Adrenal gland (tissue), 12 donors: ENCODE measurements around the gene ADAMTS17. TPM values are rescaled to one million over a fixed set of nuclear protein-coding genes. Genes with fewer than 3 reads are reported as not detected.

ENCODE experiments used
- DNase-seq, 7 donors: peaks; one replicate each; pipeline ENCODE4 v3.0.0-alpha.2; 2019 to 2020
- H3K27ac ChIP-seq, 5 donors: fragments of 200-600 bp; sonication (generic) in 4 of 5; 1 replicate in 3 of 5; 2 replicates in 2 of 5; pipeline versions ENCODE4 v1.5.1 to v1.8.0; 2016 to 2020; ENCODE audit warnings: mild to moderate bottlenecking in 1 of 5
- H3K27me3 ChIP-seq: fragments of 200-600 bp; 2 replicates; pipeline ENCODE4 v1.8.0; 2021
- H3K36me3 ChIP-seq, 2 donors: fragments of 200-600 bp; replicated peaks in 1 of 2; 1 replicate in 1 of 2; 2 replicates in 1 of 2; pipeline versions ENCODE4 v1.5.1 to v1.8.0; 2018 to 2022
- H3K4me1 ChIP-seq, 2 donors: fragments of 200-600 bp; replicated peaks in 1 of 2; 1 replicate in 1 of 2; 2 replicates in 1 of 2; pipeline versions ENCODE4 v1.5.1 to v1.8.0; 2018 to 2021
- H3K4me3 ChIP-seq, 4 donors: fragments of 200-600 bp; sonication (generic) in 3 of 4; one replicate each; pipeline ENCODE4 v1.5.1; 2016 to 2018
- H3K9me3 ChIP-seq, 3 donors: fragments of 200-600 bp; sonication (generic) in 1 of 3; replicated peaks in 1 of 3; 1 replicate in 2 of 3; 2 replicates in 1 of 3; pipeline versions ENCODE4 v1.5.1 to v1.8.0; 2016 to 2021
- CTCF ChIP-seq, 6 experiments: fragments of 450-650 bp in 4 of 6; fragments of 200-600 bp in 2 of 6; sonication (generic) in 1 of 6; IDR thresholded peaks; 1 replicate in 5 of 6; 2 replicates in 1 of 6; pipeline versions ENCODE4 v1.5.1 to v1.8.0; 2016 to 2021; ENCODE audit warnings: antibody characterized with exemption in 6 of 6, mild to moderate bottlenecking in 2 of 6, moderate library complexity in 1 of 6
- POLR2A ChIP-seq, 2 donors: fragments of 450-650 bp; IDR thresholded peaks; one replicate each; pipeline ENCODE4 v1.6.1; 2017; ENCODE audit warnings: antibody characterized with exemption in 2 of 2, mild to moderate bottlenecking in 2 of 2, moderate library complexity in 1 of 2
- WGBS, 4 donors: extraction: QIAGEN DNeasy Blood & Tissue Kit in 2 of 4; methylation state at CpG; one replicate each; pipeline versions ENCODE4 v1.1.5 to v1.1.7; 2013 to 2017; 5-methylcytosine and 5-hydroxymethylcytosine counted together
- intact Hi-C, 2 donors: fragments of 100-400 bp; cut with DNase I; formaldehyde crosslinking; loops; one replicate each; pipeline versions ENCODE4 v1.14.1 to v1.15.0; 2022 to 2023
- polyA plus RNA-seq, 3 donors: library from polyadenylated mRNA; stranded (reverse); fragments of 200-250 nt in 2 of 3; fragments of 350-450 nt in 1 of 3; fragmentation: Illumina TruSeq in 1 of 3; extraction: RNeasy Lipid Tissue Mini Kit (QIAGEN cat#74804) in 1 of 3; gene quantifications; one replicate each; pipeline ENCODE4 v1.2.3, GENCODE V29; 2013 to 2014
- total RNA-seq, 9 donors: library from RNA; depleted of rRNA in 4 of 9; stranded (reverse); fragments of >200 nt in 4 of 9; fragments of 120-200 nt in 1 of 9; fragmentation: NEBNext Ultra II Directional in 1 of 9; extraction: Animal tissue kit (Norgen Biotek cat#: 25700) in 1 of 9; gene quantifications; one replicate each; pipeline versions ENCODE4 v1.1.0 to v1.2.4, GENCODE V29; 2013 to 2023
- donor health status: healthy with polysubstance abuse.
- donor health status: Bipolar disorder and iron deficiency.
- donor health status: DM: yes; HTN: yes; CAD: no.
- donor health status: DM: no; HTN: no; CAD: no.
- donor health status: DM: no; HTN: no; CAD: no.
- donor health status: DM: yes; HTN: yes; CAD: no.

ADAMTS17 gene
- total and polyA plus RNA-seq, 12 donors, result 0.51 to 14.8 (median 2.9) TPM

GRCh38 chr15:100098705-100099104 lies 243.1 kb downstream of the ADAMTS17 start:
- H3K27ac ChIP-seq, result no peak overlapping the region
- H3K4me3 ChIP-seq, result no peak overlapping the region
- no peaks in the 10 kb centered on the region for H3K36me3 ChIP-seq
- TF ChIP-seq POLR2A (IDR thresholded peaks at IDR 0.05), result no peak
- TF ChIP-seq CTCF (IDR thresholded peaks at IDR 0.05), result no peak
- H3K4me1 ChIP-seq, result no peaks in the 10 kb centered on the region
- no peaks in the 10 kb centered on the region for H3K27me3 ChIP-seq
- DNase-seq, result peak in 1 of 7 donors; percentile 18
- intact Hi-C loops, result no loop called here
- no peaks in the 10 kb centered on the region for H3K9me3 ChIP-seq
- 88 to 95% (median 95%) methylated on average over 3 of the region's 3 CpGs for WGBS, 4 donors

GRCh38 chr15:100097342-100098127 lies 244.2 kb downstream of the ADAMTS17 start:
- H3K4me3 ChIP-seq, result no peak overlapping the region
- no peaks in the 10 kb centered on the region for H3K9me3 ChIP-seq
- no peak overlapping the region for H3K27ac ChIP-seq
- TF ChIP-seq POLR2A (IDR thresholded peaks at IDR 0.05), result no peak
- no peaks in the 10 kb centered on the region for H3K4me1 ChIP-seq
- intact Hi-C loops, result no loop called here
- 84 to 88% (median 87%) methylated on average over 10 to 13 of the region's 13 CpGs for WGBS, 4 donors
- no peaks in the 10 kb centered on the region for H3K27me3 ChIP-seq
- H3K36me3 ChIP-seq, result no peaks in the 10 kb centered on the region
- DNase-seq, result peak in 1 of 7 donors; percentile 11

GRCh38 chr15:100096700-100097099 lies 245.1 kb downstream of the ADAMTS17 start:
- Histone ChIP-seq H3K4me1 (no peaks in the 10 kb centered on the region), H3K27me3 (no peaks in the 10 kb centered on the region), H3K4me3 (no peak overlapping the region), H3K9me3 (no peaks in the 10 kb centered on the region), H3K27ac (no peak overlapping the region), H3K36me3 (no peaks in the 10 kb centered on the region)
- intact Hi-C loops, result no loop called here
- peak in 1 of 7 donors; percentile 31 for DNase-seq
- 85 to 94% (median 91%) methylated on average over 4 of the region's 4 CpGs for WGBS, 4 donors
- TF ChIP-seq POLR2A (IDR thresholded peaks at IDR 0.05) (no peak), CTCF (IDR thresholded peaks at IDR 0.05) (no peak)

- no peaks in the 10 kb centered on the region for H3K36me3 ChIP-seq
- DNase-seq, result peak in 1 of 7 donors; percentile 15
- H3K4me3 ChIP-seq, result no peak overlapping the region
- no peak overlapping the region for H3K27ac ChIP-seq
- WGBS, 4 donors, result 84 to 97% (median 91%) methylated on average over 9 of the region's 9 CpGs
- TF ChIP-seq CTCF (IDR thresholded peaks at IDR 0.05) (no peak), POLR2A (IDR thresholded peaks at IDR 0.05) (no peak)
- H3K4me1 ChIP-seq, result no peaks in the 10 kb centered on the region
- H3K9me3 ChIP-seq, result no peaks in the 10 kb centered on the region
- no peaks in the 10 kb centered on the region for H3K27me3 ChIP-seq
- intact Hi-C loops, result no loop called here
Measured at GRCh38 chr15:100096248-100096600, 245.6 kb downstream of the ADAMTS17 start.
